Hypothalamus (tissue), 51 donors: Measurements from ENCODE around the gene FABP6.

Source experiments
- DNase-seq, 51 donors: peaks; one replicate each; lab custom pipeline; 2025; lab: John Stamatoyannopoulos, UW

Gene FABP6

GRCh38 chr5:160260006-160260775 is 30.9 kb downstream of the FABP6 start:
- no peak for DNase-seq

- no peak for DNase-seq
Measured at GRCh38 chr5:160260881-160261815, 31.8 kb downstream of the FABP6 start.

GRCh38 chr5:160262151-160263074 is 33.1 kb downstream of the FABP6 start:
- no peak for DNase-seq

- no peak for DNase-seq
Measured at GRCh38 chr5:160263326-160263855, 34.1 kb downstream of the FABP6 start.

- no peak for DNase-seq
Measured at GRCh38 chr5:160266044-160266443, 36.7 kb downstream of the FABP6 start.

GRCh38 chr5:160266752-160267345 is 37.5 kb downstream of the FABP6 start:
- no peak for DNase-seq

GRCh38 chr5:160268121-160268520 is 38.8 kb downstream of the FABP6 start:
- DNase-seq = no peak

- DNase-seq = peak in 42 of 51 donors; percentile 5 to 76 (median 44)
Measured at GRCh38 chr5:160269017-160269416, 39.7 kb downstream of the FABP6 start.

- DNase-seq = no peak
Measured at GRCh38 chr5:160270704-160271103, 41.4 kb downstream of the FABP6 start.

- no peak for DNase-seq
Measured at GRCh38 chr5:160271396-160271795, 42.1 kb downstream of the FABP6 start.

- no peak for DNase-seq
Measured at GRCh38 chr5:160271836-160272235, 42.5 kb downstream of the FABP6 start.

GRCh38 chr5:160272264-160272663 is 43.0 kb downstream of the FABP6 start:
- DNase-seq = peak in 1 of 51 donors; percentile 3

GRCh38 chr5:160272889-160273288 is 43.6 kb downstream of the FABP6 start:
- no peak for DNase-seq

GRCh38 chr5:160274483-160274931 is 45.2 kb downstream of the FABP6 start:
- no peak for DNase-seq

- no peak for DNase-seq
Measured at GRCh38 chr5:160278343-160278742, 49.0 kb downstream of the FABP6 start.

- no peak for DNase-seq
Measured at GRCh38 chr5:160280384-160281095, 51.2 kb downstream of the FABP6 start.

- DNase-seq = no peak
Measured at GRCh38 chr5:160281275-160281674, 52.0 kb downstream of the FABP6 start.

- no peak for DNase-seq
Measured at GRCh38 chr5:160284291-160284873, 55.1 kb downstream of the FABP6 start.

GRCh38 chr5:160285316-160285715 is 56.0 kb downstream of the FABP6 start:
- DNase-seq = no peak
